Activated T-cell treated with anti-CD3 and anti-CD28 coated beads for 1 hour (primary cell): Measurements from ENCODE around the gene IQUB.
"Not testable (repeated sequence)": the region's sequence is repeated elsewhere in the genome, so short reads cannot be mapped to it uniquely, and the experiment has no call there.

Source experiments
- DNase-seq: peaks from one replicate; pipeline ENCODE4 v3.0.0-alpha.2; 2020; ENCODE audit warnings: low read depth

Gene IQUB

DNA sequence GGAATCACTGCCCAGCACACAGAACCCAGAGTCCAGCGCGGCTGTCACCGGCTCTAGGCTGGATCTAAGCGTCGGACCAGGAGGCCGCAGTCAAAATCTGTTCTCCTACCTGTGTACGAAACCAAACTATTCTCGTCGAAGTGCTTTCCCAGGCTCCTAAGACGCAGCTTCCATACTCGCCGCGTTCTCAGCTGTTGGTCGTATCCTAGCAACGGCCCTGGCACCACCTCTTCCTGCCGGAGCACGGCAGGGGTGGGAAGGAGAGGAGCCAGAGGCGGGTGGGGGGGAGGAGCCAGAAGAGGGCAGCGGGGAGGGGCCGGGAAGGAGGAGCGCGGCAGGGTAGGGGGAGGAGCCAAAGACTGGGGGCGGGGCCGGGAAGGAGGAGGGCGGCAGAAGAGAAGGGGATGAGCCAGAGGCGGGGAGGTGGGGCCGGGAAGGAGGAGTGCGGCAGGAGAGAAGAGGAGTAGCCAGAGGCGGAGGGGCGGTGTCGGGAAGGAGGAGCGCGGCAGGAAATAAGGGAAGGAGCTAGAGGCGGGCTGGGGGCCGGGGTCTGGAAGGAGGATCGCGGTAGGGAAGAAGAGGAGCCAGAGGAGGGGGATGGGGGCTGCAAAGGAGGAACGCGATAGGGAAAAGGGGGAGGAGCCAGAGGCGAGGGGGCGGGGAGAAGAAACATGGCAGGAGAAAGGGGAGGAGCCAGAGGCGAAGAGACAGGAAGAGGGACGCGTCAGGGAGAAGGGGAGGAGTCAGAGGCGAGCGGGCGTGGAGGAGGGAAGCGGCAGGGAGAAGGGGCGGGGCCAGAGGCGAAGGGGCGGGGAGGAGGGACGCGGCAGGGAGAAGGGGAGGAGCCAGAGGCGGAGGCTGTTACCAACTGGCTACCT, at the start of gene IQUB:
TSS of gene IQUB (minus strand) at position 213 of the 878 bp plus-strand sequence. CDS start 22,255 bp downstream, outside the sequence.
- peak; percentile 96 for DNase-seq

DNA sequence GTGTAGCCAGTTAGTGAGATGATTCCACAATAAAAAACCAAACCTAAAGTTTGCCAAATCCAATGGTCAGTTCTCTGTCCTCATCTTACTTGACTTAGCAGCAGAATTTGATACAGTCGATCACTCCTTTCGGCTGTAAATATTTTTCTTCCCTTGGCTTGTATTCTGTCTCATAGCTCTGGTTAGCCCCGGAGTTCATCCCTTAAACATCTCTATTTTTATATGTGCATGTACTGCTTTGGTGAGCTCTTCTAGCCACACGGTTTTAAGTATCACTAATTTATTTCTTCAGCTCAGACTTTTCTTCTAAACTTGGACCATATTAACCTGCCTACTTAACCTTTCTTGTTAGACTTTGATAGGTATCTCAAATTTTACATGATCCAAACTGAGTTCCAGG, 49.4 kb upstream of the IQUB start:
- DNase-seq = no peak

DNA sequence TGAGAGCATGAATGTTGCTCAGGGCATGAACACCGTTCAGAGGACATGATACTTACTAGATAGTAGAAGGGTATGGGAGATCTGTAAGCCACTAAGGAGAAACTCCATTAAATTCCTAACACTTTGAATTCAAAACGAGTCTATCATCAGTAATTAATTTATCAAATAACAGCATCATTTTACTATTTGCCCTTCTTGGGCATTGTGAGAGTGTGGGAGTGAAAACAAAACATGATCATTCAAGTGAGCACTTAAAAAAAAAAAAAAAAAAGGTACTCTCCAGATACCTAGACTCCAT, 46.7 kb upstream of the IQUB start:
- no peak for DNase-seq

DNA sequence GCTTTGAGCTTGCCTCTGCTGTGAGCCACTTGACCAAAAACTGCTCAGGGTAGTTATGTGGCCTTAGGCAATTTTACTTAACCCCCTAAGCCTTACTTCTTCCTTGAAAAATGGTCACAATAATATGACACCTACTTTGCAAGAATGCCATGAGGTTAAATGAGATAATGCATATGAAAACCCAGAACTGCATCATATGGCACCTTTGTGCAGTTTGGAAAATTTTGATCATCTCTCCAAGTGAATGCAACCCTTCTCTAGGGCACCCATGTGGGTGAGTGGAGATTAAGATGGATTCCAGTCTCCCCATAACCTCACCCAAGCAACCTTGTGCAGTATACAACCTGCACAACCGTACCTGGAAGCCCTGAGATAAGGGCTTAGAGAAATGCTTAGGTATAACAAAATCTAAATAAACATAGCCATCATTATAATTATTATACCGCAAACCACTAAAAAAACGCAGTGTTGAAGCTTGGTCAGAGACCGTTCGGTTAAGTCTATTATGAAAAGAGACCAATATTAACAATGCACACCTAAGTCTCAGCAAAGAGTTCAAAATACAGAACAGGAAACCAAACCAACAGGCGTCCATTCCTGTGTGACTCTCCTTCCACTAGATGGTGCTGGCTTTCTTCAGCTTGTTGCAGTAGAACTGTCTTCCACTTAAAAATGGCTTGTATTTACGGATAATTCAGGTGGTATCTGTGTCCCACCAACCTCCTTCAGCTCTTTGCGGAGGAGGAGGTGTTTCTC, 46.2 kb upstream of the IQUB start:
- DNase-seq = no peak

DNA sequence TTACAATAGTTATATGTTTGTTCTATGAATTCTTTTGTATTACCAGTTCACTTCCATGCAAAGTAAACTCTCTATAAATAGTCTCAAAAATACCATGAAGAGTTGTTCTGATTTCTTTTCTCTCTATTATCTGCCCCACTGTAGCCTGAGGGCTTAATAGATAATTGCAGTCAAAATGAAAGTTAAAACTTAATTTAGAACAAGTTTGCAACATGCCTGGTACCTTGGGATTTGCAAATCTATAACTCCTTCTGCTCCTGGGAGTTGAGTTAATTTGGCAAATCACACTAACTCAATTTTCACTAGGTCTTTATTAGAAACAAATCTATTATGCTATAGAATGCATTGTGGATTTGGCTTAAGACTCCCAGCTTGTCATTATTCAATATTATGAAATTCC, 45.0 kb upstream of the IQUB start:
- DNase-seq = no peak

DNA sequence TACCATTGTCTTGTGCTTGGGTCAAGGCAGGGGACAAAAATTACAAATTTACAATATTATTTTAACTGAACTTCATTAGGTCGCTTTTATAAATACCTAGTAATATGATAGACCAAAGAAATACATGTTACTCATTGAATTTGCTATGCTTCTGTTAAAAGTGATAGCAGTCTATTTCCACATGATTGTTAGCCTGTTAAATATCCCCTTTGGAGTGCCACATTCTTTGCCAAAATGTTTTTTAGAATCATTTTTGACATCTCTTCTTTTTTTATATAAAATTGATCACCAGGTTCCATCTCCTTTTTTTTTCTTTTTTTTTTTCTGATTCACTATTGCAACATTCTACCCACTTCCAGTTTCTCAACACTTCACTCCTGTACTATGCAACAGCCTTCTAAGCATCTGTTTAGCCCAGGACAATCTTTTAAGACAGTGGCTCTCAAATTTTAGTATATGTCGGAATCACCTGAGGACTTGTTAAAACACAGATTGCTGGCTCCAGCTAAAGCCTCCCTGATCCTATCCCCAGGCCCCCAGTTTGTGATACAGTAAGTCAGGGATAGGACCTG, 39.6 kb upstream of the IQUB start:
- DNase-seq = no peak

DNA sequence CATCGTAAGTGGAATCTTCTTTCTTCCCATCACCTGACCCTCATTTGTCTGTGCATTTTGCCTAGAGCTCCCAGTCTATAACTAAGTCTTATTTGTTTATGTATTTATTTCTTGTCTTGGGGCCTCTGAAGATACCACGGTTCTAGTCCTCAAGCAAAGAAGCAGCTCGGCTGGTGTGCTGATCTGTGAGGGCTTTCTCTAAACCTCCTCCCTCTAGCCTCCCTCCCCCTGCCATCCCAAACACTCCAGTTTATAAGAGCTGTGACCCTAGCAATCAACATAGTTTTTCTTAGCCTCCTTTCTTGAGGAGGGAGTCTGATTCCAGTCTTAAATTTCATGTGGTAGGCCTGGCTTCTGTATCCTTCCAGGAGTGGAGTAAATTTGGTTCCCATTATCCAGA, 38.9 kb upstream of the IQUB start:
- no peak for DNase-seq

DNA sequence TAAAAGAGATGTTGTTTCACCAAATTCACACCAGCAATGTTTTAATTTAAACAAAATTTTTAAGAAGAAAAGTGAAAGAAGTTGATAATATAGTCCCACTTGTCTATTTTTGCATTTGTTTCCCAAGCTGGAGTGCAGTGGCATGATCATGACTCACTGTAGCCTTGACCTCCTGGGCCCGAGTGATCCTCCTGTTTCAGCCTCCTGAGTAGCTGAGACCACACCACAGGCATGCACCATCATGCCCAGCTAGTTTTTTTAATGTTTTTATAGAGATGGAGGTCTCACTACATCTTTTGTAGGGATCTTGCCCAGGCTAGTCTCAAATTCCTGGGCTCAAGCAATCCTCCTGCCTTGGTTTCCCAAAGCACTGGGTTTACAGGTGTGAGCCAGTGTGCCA, 37.3 kb upstream of the IQUB start:
- no peak for DNase-seq

DNA sequence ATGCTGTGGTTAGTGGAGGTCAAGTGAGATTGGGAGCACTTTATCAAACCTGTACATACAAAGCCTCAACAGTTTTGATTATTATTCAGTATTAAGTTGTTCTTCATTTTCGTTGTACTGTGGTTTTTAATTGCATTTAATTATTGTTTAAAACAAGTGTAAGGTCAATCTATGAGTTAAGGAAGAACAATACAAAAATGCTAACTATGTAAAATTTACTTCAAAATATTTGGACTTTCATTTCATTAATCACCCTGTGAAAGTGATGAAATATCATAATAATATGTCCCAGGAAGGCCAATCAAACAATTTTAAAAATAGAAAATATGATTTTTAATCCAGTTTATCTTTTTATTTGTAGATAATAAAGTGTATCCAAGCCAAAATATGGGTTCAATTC, 36.8 kb upstream of the IQUB start:
- no peak for DNase-seq

DNA sequence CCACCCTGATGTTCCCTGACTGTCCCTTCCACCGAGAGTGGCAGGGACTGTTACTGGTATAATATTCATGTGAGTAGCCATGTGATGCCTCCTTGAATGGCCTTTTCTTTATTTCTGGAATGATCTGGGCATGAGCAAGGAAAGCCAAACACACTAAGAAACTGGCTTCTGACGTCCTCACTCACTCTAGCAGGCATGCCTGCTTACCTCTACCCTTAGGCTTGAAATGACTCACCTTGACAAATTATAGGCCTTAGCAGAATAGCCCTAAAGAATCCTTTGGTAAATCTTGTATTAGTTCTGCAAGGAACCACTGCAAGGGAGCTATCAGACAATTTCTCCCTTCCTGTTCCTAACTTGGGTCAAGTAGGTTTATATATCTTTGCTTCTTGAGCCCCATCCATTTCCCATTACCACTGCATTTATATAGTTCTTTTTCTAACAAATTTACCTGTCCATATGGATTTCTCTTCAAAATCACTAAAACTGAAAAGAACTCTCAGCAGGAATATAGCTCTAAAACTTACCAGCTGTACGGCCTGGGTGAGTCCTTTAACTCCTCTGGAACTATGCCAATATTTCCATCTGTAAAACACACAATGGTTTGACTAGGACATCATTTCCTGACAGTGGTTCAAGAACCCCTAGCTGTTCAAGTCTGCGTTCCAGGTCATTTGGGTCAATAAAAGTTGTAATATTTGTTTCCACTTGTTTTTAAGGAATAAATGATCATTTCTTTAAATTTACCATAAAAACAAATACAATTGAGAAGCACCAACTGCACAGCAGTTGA, 36.2 kb upstream of the IQUB start:
- DNase-seq = no peak

DNA sequence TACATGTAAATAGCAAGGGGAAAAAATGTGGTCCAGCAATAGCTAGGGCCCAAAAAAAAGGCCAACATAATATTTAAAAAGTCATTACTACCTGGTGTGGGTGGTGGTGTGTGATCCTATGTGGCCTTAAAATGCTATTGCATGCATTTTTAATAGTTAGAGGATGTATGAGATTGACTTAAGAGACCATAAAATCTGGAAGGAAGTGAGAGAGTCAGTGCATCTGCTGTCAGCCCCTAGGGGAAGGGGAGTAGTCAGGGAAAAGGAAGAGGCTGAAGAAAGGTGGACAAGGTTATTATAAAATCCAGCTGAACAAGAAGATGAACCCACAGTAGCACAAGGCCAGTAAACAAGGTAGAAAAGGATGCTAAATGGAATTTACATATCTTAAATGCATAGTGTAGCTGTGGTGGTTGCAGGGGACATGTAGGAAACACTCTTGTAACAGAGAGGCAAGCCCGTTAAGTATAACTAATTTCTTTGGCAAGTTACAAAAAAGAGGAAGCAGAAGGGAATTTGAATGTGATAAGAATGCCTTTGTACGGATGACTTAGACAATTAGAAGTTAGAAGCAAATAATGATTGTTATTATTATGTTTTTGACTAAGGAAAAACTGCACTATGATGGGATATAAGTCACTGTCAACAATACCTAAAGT, 35.1 kb upstream of the IQUB start:
- no peak for DNase-seq

DNA sequence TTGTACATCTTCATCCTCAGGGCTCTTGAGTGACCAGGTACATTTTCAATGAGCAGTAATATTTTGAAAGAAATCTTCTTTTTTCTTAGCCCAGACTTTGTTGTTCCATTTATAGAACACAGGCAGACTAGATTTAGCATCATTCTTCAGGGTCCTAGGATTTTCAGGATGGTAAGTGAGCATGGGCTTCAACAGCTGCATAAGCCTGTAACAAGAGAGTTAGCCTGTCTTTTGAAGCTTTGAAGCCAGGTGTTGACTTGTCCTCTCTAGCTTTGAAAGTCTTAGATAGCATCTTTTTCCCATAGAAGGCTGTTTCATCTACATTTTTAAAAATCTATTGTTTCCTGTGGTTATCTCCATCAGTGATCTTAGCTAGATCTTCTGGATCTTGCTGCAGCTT, 27.7 kb upstream of the IQUB start:
- DNase-seq = no peak

DNA sequence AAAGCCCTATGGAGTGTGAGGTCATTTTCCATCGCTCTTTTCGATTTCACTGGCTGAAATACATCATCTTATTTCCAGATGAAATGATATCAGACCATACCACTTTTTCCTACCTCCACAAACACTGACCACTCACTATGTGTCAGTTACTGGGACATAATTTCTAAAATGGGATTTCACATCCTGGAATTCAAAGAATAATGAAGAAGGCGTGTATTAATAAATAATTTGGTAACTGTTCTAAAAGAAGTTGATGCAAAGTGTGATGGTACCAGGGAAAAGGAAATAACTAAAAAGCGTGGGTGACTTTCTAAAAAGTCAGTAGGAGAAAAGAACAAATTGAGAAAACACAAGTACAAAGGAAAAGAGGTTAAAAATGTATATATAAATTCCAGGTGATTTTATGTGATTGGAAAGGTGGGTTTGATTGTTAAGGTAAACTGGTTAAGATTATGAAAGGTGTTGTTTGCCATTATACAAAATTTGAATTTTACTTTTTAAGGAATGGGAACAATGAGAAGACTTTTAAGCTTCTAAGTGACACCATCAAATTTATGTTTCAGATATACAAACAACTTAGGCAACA, 24.0 kb upstream of the IQUB start:
- DNase-seq = no peak

DNA sequence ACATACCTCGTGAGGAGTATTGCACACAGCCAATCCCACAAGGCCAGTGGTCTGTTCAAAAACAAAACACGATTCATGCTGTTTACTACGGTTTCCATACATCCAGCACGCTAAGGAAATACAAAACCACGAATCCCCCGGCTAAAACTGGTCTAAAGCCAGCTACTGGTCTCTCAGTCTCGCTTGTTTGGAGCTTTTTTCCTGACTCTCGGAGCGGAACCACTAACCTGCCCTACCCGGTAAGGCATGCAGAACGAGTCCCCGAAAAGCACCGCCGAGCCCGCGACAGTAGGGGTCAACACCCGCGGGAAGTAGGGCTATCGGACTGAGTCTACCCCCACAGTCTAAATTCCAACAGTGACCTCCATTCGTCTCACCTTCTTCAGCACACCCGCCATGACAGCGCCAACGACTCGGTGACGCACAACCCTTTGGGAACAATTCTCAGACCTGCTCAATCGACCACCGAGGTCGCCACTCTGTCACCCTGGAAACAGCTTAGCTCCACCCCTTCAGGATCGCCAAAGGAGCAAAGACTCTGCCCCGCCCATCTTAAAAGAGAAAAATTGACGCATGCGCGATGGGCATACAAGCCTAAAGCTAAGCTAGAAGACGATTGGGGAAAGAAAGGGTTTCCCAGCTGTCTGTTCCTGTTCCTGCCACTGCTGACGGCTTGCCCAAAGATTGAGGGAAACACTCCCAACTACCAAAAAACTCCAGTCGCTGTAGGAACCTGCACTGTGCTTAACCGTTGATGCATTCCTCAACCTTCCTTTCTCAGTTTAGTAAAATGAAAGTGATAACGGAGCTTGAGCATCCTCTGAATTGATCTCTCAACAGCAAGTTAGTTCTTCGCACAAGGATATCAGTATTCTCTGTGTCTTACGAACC, 23.2 kb upstream of the IQUB start, which contains the start of gene NDUFA5:
TSS of gene NDUFA5 (minus strand) at position 421 of the 891 bp plus-strand sequence. CDS start at position 398, 23 bp downstream.
- peak; percentile 94 for DNase-seq

DNA sequence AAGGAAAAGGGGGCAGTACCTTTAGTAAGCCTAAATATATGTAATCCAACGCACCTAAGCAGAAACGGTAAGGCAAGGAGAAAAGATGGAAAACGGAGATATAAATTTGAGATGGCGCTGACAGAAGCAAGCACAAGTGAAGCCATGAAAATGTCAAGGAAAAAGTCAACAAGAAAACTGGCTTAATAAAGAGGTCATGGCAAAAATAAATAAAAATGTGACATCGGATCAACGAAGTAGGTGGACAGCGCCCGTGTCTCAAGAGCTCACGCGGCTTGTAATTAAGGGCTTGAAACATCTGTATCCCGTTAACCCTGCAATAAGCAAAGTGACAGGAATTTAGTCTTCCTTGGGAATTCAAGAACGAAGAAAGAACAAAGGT, 22.6 kb upstream of the IQUB start:
- no peak for DNase-seq

DNA sequence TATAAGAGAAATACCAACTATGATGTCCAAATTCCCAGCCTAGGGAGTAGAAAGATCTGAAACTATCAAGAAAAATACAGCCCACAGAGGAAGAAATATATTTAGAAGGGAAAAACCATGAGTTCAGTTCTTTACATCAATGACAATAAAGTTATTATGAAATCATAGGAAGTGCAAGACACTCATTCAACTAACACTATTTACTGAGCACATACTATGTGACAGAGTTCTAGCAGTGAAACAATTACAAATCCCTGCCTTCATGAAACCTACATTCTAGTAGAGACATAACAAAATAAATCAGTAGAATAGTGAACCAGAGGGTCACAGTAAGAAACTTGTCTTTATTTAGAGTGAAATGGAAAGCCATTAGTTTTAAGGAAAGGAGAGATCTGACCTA, 21.1 kb upstream of the IQUB start:
- DNase-seq = no peak

DNA sequence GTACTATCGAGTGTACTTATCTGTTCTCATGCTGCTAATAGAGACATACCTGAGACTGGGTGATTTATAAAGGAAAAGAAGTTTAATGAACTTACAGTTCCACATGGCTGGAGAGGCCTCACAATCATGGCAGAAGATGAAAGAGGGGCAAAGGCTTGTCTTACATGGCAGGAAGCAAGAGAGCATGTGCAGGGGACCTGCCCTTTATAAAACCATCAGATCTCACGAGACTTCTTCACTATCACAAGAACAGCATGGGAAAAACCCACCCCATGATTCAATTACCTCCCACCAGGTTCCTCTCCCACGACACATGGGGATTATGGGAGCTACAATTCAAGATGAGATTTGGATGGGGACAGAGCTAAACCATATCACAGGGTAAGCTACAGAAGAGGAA, 18.8 kb upstream of the IQUB start:
- DNase-seq = no peak

DNA sequence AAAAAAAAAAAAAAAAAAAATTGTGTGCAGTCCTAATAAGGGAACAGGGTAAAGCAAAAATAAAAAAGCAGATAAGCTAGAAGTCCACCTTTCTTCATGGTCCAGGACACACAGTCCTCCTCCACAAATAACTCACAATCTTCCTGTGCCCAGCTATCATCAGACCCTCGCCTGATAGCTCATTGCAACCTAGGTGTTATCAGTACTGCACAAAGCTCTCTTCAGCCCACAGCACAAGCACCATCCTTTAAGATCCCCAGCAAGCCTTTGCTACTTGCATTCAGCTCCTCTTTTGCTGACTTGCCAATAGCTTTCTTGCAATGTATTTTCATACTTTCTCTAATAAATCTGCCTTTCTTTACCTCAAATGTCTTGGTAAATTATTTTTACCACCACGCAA, 18.2 kb upstream of the IQUB start:
- DNase-seq = no peak

DNA sequence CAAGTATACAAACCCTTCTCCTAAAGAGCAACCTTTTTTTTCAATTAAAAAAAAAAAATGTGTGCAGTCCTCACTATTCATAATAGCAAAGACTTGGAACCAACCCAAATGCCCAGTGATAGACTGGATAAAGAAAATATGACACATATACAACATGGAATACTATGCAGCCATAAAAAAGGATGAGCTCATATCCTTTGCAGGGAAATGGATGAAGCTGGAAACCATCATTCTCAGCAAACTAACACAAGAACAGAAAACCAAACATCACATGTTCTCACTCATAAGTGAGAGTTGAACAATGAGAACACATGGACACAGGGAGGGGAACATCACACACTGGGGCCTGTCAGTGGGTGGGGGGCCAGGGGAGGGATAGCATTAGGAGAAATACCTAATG, 17.7 kb upstream of the IQUB start:
- DNase-seq = not testable (repeated sequence)

DNA sequence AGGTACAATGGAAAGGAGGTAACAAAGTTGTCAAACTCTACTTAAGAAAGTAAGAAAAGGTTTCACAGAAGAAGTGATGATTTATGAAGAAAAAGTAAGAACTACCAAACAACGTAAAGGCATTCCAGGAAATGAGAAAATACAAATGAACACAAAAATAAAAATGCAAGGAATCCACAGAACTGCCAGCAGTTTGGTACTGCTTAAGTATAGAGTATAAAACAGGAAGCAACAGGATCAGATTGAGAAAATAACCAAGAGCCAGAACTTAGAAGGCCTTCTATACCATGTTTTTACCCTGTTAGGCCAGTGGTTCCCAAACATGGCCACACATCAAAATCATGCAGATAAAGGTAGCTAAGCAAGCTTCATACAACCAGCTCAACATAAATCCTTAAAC, 14.0 kb upstream of the IQUB start:
- no peak for DNase-seq
